ENCODE data around the gene SFT2D1. TPM values are rescaled to one million over a fixed set of nuclear protein-coding genes. Genes with fewer than 3 reads are reported as not detected.

SFT2D1 gene
- total and polyA plus RNA-seq, 9 of the 15 experiments (the other 6 are each of a cell fraction or from before 2014, with no cell fraction given): 54.4 to 140 (median 74.6) TPM

- ChIA-PET CTCF (ENCODE audit: low intra/inter-chr PET ratio) (no interaction called here), POLR2A (interaction anchor here (0.6 kb wide), 1 partner anchor 111 kb away, joined by 3 read pairs; no protein-coding TSS in a partner anchor)
- in situ Hi-C loops (cut with MboI) (no loop called here), intact Hi-C loops (cut with micrococcal nuclease) (no loop called here)
- Histone ChIP-seq H3K27ac (ENCODE audit: extremely low read depth, low read depth, low read length) (no peak overlapping the region), H3K9me3 (replicated peaks; ENCODE audit: control insufficient read depth, insufficient read depth, low read depth, low read length) (no peaks in the 10 kb centered on the region), H3K36me3 (ENCODE audit: control insufficient read depth, insufficient read depth, low read length) (no peaks in the 10 kb centered on the region), H3K4me3 (no peak overlapping the region), H3K79me2 (ENCODE audit: control insufficient read depth, insufficient read depth, low read length) (no peaks in the 10 kb centered on the region), H3K4me1 (replicated peaks in 1 of 2; ENCODE audit: control insufficient read depth in 2 of 2, insufficient read depth in 2 of 2, low read length in 2 of 2) (peaks cover 0 to 4% of the 10 kb centered on the region in 2 experiments; a peak in 1 of 5 replicates), H3K27me3 (ENCODE audit: control insufficient read depth in 2 of 2, insufficient read depth in 2 of 2, low read length in 2 of 2) (peaks cover 57 to 71% of the 10 kb centered on the region in 2 experiments), H3K4me2 (ENCODE audit: insufficient read depth, low read length) (no peak overlapping the region), H3K9ac (ENCODE audit: insufficient read depth in 1 of 2, low read depth in 2 of 2, low read length in 2 of 2) (no peak overlapping the region), H4K20me1 (replicated peaks; ENCODE audit: control insufficient read depth, insufficient read depth, low read length) (no peaks in the 10 kb centered on the region), H2AFZ (ENCODE audit: low read depth, low read length) (no peak overlapping the region), H3K9me1 (ENCODE audit: control insufficient read depth, insufficient read depth, low read length) (no peaks in the 10 kb centered on the region)
- FAIRE-seq (no peak), DNase-seq (ENCODE audit: extremely low read depth in 1 of 4, low spot score in 3 of 4) (no peak), ATAC-seq (no peak)
- no TSS peak for BruUV-seq (replicated peaks)
- TF ChIP-seq ZNF668 (CRISPR knock-in tag; IDR thresholded peaks at IDR 0.05): no peak
- no peak for TF ChIP-seq ZKSCAN3 (CRISPR knock-in tag; IDR thresholded peaks at IDR 0.05)
- no peak for TF ChIP-seq TARDBP (IDR thresholded peaks at IDR 0.05)
- TF ChIP-seq KAT7 (CRISPR knock-in tag; IDR thresholded peaks at IDR 0.05; ENCODE audit: borderline replicate concordance): no peak
- TF ChIP-seq SP1 (CRISPR knock-in tag; IDR thresholded peaks at IDR 0.05): no peak
- no peak for TF ChIP-seq HOXB6 (CRISPR knock-in tag; IDR thresholded peaks at IDR 0.05; ENCODE audit: borderline replicate concordance)
- TF ChIP-seq BDP1 (IDR thresholded peaks at IDR 0.05; ENCODE audit: insufficient read depth, insufficient read length): no peak
- no peak for TF ChIP-seq ZFP30 (CRISPR knock-in tag; IDR thresholded peaks at IDR 0.05; ENCODE audit: borderline replicate concordance)
- TF ChIP-seq MTF1 (CRISPR knock-in tag; IDR thresholded peaks at IDR 0.05; ENCODE audit: borderline replicate concordance): no peak
- no peak for TF ChIP-seq CHD1 (IDR thresholded peaks at IDR 0.05; ENCODE audit: low read length)
- no peak for TF ChIP-seq ZNF253 (CRISPR knock-in tag; conservative IDR thresholded peaks at IDR 0.05)
- WGBS (ENCODE audit: insufficient coverage, low coverage, missing lambda C conversion rate): 5% methylated on average over 17 of the region's 17 CpGs
Measured at GRCh38 chr6:166301611-166302529, 40.5 kb downstream of the SFT2D1 start.
